ENCODE results near the gene TRAF2. TPM values are rescaled to one million over a fixed set of nuclear protein-coding genes. Genes with fewer than 3 reads are reported as not detected.

Gene TRAF2
- total and polyA plus RNA-seq, 9 of the 15 experiments (the other 6 are each of a cell fraction or from before 2014, with no cell fraction given) = 0.24 to 45.2 (median 18.0) TPM

DNA sequence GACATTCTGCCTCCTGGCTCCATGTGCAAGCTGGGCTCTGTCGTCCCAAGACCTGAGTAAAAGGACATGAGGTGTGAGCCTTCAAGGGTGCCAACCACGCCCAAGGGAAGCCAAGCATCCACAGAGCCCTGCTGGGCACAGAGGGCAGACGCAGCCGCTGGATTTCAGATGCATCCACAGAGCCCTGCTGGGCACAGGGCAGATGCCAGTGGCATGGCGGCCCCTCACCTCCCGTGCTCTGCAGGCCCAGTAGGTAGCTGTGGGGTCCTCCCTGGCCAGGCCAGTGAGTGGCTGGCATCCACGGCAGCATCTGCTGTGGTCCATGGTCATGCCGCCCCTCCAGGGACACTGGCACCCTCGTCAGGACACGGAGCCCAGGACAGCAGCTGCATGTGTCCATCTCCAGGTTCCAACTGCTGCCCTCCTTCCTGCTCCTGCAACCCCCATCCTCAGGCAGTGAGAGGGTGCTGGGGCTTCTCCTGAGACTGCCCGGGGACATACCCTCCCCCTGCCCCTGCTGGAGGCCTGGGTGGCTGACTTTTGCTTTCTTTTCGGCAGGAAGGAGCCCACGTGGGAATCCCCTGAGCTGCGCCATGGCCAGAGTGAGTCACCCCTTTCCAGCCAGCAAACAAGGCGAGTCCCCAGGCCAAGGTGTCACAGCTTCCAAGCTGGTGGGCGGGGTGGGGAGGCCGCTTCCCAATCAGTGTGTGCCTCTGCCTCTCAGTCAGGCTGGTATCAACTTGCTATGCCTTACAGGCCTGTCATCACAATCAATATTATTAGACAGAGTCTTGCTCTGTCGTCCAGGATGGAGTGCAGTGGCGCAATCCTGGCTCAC, 4.0 kb upstream of the TRAF2 start (continued):
- TF ChIP-seq, protein P1, sequence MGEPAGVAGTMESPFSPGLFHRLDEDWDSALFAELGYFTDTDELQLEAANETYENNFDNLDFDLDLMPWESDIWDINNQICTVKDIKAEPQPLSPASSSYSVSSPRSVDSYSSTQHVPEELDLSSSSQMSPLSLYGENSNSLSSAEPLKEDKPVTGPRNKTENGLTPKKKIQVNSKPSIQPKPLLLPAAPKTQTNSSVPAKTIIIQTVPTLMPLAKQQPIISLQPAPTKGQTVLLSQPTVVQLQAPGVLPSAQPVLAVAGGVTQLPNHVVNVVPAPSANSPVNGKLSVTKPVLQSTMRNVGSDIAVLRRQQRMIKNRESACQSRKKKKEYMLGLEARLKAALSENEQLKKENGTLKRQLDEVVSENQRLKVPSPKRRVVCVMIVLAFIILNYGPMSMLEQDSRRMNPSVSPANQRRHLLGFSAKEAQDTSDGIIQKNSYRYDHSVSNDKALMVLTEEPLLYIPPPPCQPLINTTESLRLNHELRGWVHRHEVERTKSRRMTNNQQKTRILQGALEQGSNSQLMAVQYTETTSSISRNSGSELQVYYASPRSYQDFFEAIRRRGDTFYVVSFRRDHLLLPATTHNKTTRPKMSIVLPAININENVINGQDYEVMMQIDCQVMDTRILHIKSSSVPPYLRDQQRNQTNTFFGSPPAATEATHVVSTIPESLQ (CRISPR knock-in tag; IDR thresholded peaks at IDR 0.05) = no peak
- TF ChIP-seq RNF2 (IDR thresholded peaks at IDR 0.05) = no peak
- TF ChIP-seq, protein P2, sequence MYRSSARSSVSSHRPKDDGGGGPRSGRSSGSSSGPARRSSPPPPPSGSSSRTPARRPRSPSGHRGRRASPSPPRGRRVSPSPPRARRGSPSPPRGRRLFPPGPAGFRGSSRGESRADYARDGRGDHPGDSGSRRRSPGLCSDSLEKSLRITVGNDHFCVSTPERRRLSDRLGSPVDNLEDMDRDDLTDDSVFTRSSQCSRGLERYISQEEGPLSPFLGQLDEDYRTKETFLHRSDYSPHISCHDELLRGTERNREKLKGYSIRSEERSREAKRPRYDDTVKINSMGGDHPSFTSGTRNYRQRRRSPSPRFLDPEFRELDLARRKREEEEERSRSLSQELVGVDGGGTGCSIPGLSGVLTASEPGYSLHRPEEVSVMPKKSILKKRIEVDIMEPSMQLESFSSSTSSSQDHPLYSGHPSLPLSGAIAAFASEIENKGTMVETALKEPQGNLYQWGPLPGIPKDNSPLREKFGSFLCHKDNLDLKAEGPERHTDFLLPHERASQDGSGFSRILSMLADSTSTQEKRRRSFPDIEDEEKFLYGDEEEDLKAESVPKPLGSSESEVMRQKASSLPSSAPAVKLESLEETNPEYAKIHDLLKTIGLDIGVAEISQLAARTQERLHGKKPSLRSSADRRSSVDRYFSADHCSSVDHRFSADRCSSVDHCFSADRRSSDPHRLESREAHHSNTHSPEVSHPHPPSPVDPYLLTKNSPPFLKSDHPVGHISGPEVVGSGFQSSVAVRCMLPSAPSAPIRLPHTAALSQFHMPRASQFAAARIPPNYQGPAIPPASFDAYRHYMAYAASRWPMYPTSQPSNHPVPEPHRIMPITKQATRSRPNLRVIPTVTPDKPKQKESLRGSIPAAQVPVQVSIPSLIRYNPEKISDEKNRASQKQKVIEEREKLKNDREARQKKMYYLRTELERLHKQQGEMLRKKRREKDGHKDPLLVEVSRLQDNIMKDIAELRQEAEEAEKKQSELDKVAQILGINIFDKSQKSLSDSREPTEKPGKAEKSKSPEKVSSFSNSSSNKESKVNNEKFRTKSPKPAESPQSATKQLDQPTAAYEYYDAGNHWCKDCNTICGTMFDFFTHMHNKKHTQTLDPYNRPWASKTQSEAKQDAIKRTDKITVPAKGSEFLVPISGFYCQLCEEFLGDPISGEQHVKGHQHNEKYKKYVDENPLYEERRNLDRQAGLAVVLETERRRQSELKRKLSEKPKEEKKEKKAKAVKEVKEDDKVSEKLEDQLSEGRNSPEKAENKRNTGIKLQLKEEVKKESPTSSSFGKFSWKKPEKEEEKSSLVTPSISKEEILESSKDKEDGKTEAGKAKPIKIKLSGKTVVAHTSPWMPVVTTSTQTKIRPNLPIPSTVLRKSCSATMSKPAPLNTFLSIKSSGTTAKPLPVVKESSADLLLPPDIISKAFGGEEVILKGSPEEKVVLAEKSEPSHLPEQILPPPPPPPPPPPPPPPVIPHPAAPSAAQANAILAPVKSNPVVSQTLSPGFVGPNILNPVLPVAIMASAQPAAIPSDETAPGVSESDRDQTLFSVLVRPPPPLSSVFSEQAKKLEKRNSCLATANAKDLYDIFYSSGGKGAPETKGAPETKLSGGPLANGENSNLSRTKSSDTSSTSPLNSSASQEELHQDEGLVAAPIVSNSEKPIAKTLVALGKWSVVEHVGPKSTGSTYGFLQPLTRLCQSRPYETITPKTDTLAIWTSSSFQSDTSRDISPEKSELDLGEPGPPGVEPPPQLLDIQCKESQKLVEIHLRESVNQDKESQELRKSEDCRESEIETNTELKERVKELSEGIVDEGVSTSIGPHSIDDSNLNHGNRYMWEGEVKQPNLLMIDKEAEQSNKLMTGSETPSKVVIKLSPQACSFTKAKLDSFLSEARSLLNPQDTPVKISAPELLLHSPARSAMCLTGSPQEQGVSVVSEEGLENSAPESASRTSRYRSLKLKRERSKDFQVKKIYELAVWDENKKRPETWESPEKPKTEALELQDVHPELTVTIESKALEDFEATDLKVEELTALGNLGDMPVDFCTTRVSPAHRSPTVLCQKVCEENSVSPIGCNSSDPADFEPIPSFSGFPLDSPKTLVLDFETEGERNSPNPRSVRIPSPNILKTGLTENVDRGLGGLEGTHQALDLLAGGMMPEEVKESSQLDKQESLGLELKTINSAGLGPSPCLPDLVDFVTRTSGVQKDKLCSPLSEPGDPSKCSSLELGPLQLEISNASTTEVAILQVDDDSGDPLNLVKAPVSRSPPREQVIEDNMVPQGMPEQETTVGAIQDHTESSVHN (IDR thresholded peaks at IDR 0.05; ENCODE audit: borderline replicate concordance in 1 of 2, low read depth in 1 of 2) = peak in 1 of 2 experiments; percentile 80; a peak in 1 of 4 replicates
- TF ChIP-seq ZBTB17 (CRISPR knock-in tag; IDR thresholded peaks at IDR 0.05) = peak; percentile 96
- TF ChIP-seq PHF21A (IDR thresholded peaks at IDR 0.05; ENCODE audit: borderline replicate concordance, low read depth) = 0 out of 2 replicates have a peak, but pooled peaks have one; percentile 26
- peak; percentile 34; the same call in 1 of the 2 replicates for TF ChIP-seq L3MBTL2 (IDR thresholded peaks at IDR 0.05)
- TF ChIP-seq, protein P3, sequence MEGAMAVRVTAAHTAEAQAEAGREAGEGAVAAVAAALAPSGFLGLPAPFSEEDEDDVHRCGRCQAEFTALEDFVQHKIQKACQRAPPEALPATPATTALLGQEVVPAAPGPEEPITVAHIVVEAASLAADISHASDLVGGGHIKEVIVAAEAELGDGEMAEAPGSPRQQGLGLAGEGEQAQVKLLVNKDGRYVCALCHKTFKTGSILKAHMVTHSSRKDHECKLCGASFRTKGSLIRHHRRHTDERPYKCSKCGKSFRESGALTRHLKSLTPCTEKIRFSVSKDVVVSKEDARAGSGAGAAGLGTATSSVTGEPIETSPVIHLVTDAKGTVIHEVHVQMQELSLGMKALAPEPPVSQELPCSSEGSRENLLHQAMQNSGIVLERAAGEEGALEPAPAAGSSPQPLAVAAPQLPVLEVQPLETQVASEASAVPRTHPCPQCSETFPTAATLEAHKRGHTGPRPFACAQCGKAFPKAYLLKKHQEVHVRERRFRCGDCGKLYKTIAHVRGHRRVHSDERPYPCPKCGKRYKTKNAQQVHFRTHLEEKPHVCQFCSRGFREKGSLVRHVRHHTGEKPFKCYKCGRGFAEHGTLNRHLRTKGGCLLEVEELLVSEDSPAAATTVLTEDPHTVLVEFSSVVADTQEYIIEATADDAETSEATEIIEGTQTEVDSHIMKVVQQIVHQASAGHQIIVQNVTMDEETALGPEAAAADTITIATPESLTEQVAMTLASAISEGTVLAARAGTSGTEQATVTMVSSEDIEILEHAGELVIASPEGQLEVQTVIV (CRISPR knock-in tag; IDR thresholded peaks at IDR 0.05; ENCODE audit: borderline replicate concordance) = no peak
- TF ChIP-seq BHLHE40 (IDR thresholded peaks at IDR 0.05; ENCODE audit: low read length) = 0 out of 2 replicates have a peak, but pooled peaks have one; percentile 15
- peak; percentile 65 for TF ChIP-seq SAP30 (IDR thresholded peaks at IDR 0.05; ENCODE audit: borderline replicate concordance, insufficient read depth, low read depth, low read length, poor library complexity, severe bottlenecking)
- no peak for TF ChIP-seq PTRF (tag; IDR thresholded peaks at IDR 0.05)
- 0 out of 2 replicates have a peak, but pooled peaks have one; percentile 15 for TF ChIP-seq DPF2 (IDR thresholded peaks at IDR 0.05)
- no peak for TF ChIP-seq BRD4 (IDR thresholded peaks at IDR 0.05)
